Stimulated activated CD4-positive, alpha-beta T cell treated with anti-CD3 and anti-CD28 coated beads, TNF-alpha, amount 100 ng/mL, for 4 hours (primary cell): Measurements from ENCODE around the gene ITFG1.
"Not testable (repeated sequence)": the region's sequence is repeated elsewhere in the genome, so short reads cannot be mapped to it uniquely, and the experiment has no call there.

Source experiments
- DNase-seq, 3 experiments: peaks; one replicate each; pipeline ENCODE4 v3.0.0-alpha.2; 2020; ENCODE audit warnings: low read depth in 3 of 3

ITFG1 gene

DNA sequence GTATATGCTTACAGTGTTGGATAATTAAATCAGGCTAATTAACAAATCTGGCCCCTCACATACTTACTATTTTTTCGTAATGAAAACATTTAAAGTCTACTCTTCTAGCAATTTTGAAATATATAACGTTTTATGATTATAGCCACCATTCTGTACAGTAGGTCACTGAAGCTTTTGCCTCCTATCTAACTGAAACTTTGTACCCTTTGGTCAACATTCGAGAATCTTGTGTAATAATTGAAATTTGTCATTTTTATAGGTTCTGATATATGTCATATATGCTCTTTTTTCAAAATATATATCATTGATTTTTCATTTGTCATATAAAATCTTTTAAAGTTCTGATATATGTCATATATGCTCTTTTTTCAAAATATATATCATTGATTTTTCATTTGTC is 12.9 kb upstream of the ITFG1 start:
- no peak for DNase-seq

DNA sequence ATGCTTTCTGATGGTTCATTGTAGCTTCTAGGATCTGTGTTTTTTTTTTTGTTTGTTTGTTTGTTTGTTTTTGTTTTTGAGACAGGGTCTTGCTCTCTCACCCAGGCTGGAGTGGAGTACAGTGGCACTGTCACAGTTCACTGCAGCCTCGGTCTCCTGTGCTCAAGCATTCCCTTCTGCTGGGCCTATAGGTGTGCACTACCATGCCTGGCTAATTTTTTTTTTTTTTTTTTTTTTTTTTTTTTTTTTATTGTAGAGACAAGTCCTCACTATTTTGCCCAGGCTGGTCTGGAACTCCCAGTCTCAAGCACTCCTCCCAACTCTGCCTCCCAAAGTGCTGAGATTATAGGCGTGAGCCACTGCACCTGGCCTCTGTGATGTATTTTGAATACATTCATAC is 12.1 kb upstream of the ITFG1 start:
- DNase-seq = not testable (repeated sequence)

DNA sequence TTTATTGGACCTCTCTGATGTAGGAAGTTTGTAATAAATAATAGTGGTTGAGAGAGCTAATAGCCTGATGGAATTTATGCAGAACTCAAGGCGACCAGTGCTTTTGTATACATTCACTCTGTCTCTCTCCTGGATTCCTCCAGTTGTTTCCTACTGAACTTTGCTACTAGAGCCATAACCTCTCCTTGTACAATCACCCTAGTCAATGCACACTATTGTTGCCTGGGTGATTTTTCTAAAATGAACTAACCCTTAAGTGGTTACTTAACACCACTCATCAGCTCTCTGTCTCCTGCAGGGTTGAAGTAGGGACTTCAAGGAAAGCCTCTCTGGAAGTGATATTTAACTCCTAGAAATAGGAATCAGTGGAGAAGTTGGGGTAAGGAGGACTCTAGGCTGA is 9.9 kb upstream of the ITFG1 start:
- DNase-seq = no peak

DNA sequence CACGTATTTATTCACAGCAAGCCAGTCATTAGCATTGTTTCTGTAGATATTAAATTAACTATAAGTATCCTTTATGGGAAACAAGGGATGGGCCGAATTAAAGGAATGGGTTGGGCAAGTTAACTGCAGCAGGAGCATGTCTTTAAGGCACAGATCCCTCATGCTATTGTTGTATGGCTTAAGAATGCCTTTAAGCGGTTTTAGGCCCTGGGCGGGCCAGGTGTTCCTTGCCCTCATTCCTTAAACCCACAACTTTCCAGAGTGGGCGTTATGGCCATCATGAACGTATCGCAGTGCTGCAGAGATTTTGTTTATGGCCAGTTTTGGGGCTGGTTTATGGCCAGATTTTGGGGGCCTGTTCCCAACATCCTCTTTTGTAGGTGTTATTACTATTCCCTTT is 9.3 kb upstream of the ITFG1 start:
- no peak for DNase-seq

- DNase-seq = no peak
These were observed 8.4 kb upstream of the ITFG1 start for GRCh38 chr16:47469227-47469626.

DNA sequence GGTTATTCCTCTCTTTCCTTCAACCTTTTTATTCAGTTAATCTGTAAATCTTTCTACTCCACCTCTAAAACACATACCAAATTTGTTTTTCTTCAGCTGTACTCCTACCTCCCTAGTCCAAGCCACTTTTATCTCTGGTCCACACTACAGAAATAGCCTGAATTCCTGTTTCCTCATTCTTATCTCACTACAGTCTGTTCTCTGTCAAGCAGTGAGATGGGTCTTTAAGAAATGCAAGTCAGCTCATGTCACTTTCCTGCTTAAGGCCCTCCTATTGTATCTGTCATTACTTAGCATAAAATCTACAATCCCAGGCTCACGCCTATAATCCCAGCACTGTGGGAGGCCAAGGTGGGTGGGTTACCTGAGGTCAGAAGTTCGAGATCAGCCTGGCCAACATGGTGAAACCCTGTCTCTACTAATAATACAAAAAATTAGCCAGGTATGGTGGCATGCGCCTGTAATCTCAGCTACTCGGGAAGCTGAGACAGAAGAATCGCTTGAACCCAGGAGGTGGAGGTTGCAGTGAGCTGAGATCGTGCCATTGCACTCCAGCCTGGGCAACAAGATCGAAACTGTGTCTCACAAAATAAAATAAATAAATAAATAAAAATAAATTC is 7.3 kb upstream of the ITFG1 start:
- DNase-seq = not testable (repeated sequence)

- no peak for DNase-seq
These were observed 6.6 kb upstream of the ITFG1 start for GRCh38 chr16:47467501-47467900.

DNA sequence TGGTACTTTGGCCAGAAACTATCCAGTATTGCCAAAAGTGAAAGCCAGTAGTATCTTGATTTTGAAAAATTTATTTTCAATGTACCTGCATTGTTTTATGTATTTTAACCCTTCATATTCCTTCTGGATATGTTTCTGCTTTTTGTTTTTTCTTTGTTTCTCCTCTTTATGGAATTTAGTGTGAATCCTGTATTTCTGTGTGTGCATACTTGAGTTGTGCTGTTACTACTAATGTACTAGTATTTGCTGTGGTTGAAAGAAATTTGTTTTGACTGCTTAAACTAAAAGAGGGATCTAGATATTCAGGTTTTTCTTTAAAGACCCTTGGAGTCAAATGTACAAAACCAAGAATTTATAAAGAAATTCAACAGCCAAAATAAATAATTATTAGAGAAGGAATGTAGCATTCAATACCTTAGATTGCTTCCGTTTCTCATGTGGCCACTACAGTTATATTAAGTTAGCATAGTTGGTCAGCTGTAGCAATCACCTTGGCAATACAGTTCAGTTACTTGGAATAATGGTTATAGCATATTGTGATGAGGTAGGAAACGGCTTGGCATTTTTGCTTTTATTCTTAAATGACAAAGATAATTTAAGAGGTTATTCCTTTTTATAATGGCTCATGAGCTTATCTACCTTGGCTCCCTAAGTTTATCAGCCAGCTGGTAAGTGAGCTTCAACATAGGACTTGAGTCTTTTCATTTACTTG is 5.2 kb upstream of the ITFG1 start:
- DNase-seq = no peak

GRCh38 chr16:47463771-47464624 is 3.1 kb upstream of the ITFG1 start:
- no peak for DNase-seq

DNA sequence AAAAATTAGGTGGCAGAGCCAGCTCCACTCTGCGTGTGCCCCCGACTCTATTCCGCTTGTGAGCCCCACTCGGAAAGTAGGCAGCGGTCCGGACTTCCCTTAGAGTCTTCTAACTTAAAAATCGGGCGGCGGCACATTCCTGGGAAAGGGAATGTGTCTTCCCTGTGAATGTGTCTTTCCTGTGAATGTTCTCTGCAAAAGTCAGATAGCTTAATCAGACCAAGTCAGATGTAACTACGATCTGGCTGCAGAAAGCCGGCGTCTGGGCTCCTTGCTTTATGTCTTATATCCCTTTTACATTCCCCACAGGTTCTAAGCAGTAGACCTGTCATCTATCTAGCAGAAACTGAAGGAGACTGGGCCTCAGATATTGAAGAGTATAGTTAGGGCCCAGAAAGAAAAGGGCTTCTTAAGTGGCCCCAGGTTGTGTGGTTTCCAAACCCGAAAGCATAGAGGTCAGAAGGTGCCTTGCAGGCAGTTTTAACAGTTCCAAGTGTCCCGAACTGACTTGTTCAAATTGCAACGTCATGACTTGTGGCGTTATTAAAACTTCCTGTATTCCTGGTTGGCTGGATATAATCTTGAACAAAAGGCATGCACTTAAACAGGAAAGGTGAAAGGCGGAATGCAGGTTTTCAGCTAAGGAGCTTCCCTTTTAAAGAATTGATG is 869 bp upstream of the ITFG1 start:
- DNase-seq = no peak

GRCh38 chr16:47460359-47460710 is 528 bp downstream of the ITFG1 start:
- DNase-seq = no peak

DNA sequence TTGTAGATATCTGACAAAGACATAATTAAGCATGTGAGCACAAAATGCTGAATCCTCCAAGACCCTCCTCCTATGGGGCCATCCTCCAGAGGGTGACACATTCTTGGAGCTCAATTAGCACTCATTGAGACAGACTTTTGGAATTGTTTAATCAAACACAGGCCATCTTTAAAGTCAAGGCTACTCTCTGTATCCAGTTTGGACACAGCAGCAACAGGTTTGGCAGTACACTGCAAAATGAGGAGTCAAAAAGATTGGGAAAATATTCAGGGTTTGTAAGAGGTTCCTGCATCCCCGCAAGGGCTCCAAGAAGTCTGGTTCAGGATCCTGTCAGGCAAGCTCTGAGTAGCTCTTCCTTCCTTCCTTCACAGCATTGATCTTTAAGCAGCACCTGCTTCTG is 1.3 kb downstream of the ITFG1 start:
- no peak for DNase-seq

DNA sequence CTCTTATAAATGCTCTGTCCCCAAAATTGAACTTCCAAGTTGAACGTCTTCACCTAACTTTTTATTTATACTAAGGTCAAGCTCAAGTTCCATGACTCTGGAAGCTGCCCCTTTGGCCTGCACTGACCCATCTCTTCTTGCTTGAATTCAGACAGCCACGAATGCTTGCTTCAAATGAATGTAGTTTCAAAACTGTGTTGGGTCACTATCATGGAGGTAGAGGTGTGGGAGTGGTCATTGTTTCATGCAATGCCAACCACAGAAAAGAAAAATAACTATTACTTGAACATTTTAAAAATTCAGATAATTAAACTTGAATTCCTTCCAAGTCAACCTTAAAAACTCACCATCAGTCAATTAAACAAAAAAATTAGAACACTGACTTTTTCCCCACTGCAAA is 2.5 kb downstream of the ITFG1 start:
- no peak for DNase-seq

- no peak for DNase-seq
These were observed 11.1 kb downstream of the ITFG1 start for GRCh38 chr16:47449788-47450187.

GRCh38 chr16:47448830-47449575 is 11.9 kb downstream of the ITFG1 start:
- no peak for DNase-seq

DNA sequence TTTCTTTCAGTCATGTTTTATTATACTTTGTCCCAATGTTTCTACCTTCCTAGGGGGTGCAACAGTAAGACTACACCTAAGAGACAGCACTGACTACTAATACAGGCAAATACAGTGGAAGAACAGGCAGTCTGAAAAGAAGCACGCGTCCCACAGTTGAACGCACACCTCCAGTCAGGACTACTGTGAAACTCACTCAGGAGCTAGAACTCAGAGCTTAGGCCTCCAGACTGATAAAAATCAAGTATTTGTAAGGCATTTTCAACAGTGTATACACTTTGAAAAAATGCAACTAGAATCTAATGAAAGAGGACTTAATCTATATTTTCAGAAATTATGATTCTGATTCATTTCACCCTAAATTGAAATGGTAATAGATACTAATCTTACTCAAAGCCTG is 14.4 kb downstream of the ITFG1 start:
- no peak for DNase-seq

- DNase-seq = not testable (repeated sequence)
These were observed 18.0 kb downstream of the ITFG1 start for GRCh38 chr16:47442884-47443283.

DNA sequence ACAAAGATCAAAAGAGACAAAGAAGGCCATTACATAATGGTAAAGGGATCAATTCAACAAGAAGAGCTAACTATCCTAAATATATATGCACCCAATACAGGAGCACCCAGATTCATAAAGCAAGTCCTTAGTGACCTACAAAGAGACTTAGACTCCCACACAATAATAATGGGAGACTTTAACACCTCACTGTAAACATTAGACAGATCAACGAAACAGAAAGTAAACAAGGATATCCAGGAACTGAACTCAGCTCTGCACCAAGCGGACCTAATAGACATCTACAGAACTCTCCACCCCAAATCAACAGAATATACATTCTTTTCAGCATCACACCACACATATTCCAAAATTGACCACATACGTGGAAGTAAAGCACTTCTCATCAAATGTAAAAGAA is 20.8 kb downstream of the ITFG1 start:
- not testable (repeated sequence) for DNase-seq

DNA sequence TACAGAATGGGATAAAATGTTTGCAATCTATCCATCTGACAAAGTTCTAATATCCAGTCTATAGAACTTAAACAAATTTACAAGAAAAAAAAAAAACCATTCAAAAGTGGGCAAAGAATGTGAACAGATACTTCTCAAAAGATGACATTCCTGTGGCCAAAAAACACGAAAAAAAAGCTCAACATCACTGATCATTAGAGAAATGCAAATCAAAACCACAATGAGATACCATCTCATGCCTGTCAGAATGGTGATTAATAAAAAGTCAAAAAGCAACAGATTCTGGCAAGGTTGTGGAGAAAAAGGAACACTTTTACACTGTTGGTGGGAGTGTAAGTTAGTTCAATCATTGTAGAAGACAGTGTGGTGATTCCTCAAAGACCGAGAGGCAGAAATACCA is 26.6 kb downstream of the ITFG1 start:
- DNase-seq = not testable (repeated sequence)

- DNase-seq = no peak
These were observed 28.9 kb downstream of the ITFG1 start for GRCh38 chr16:47431960-47432359.

GRCh38 chr16:47426806-47427205 is 34.1 kb downstream of the ITFG1 start:
- no peak for DNase-seq

DNA sequence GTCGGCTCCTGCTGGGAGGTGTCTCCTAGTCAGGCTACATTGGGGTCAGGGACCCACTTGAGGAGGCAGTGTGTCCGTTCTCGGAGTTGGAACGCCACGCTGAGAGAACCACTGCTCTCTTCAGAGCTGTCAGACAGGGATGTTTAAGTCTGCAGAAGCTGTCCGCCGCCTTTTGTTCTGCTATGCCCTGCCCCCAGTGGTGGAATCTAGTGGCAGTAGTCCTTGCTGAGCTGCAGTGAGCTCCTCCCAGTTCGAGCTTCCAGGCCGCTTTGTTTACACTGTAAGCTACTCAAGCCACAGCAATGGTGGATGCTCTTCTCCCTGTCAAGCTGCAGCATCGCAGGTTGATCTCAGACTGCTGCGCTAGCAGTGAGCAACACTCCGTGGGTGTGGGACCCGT is 36.0 kb downstream of the ITFG1 start:
- no peak for DNase-seq
